ENCODE results near the gene NAA40.
A peak's percentile ranks its signal among the peaks of the same experiment; 100 is the strongest.

The NAA40 gene

DNA sequence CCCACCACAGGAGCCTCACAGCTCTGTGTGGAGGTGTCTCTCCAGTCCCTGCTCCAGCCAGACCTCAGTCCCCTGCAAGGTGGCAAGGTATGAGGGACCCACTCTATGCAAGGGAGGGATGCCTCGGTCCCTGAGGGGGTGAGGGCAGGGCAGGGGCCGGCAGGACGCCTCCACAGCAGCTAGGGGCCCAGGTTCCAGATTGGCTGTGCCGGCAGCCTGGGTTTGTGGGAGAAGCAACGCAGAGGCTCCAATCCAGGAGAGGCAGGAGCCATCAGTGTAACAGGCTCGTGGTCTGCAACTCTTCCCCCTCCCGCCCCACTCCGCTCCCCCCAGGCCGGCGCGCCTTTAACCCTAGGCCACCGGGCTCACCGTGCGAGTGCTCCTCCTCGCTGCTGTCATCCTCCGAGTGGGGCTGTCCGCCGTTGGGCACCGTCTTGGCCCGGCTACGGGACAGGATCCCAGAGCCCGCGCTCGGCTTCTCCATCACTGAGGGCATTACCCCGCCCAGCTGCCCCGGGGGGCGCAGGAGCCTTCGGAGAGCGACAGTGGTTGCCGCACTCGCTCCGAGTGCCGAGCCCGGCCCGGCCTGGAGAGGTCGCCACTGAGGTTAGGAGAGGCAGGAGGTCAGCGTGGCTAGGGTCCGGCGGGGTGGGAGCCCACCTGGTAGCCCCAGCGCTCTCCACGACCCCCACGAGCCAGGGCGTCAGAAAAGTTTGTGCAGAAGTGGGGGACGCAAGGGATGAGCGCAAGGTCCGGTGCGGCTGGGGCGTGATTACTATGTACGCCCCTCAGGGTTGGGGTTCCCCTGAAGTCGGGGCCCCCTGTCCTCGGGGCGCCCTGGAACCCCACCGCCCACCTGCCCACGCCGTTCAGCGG is 22.6 kb upstream of the NAA40 start:
- TF ChIP-seq Cebpa-rat (IDR thresholded peaks at IDR 0.05): no peak
- Histone ChIP-seq H3K4me2 (peak overlapping the region; percentile 91 to 100 (median 100)), H3K9me3 (replicated peaks in 1 of 11) (no peaks in the 10 kb centered on the region), H3K4me3 (peak overlapping the region; percentile 76 to 93 (median 84)), H3K4me1 (peaks cover 49 to 82% (median 70%) of the 10 kb centered on the region in 10 experiments), H3K27me3 (no peaks in the 10 kb centered on the region), H3K9ac (peak overlapping the region; percentile 76 to 92 (median 86)), H3K36me3 (peaks cover 0 to 28% (median 22%) of the 10 kb centered on the region in 11 experiments; a peak in 20 of 22 replicates), H4K20me1 (peaks cover 0 to 39% (median 23%) of the 10 kb centered on the region in 11 experiments; a peak in 16 of 22 replicates), H3K27ac (peak overlapping the region in 10 of 11 experiments; percentile 69 to 89 (median 85); a peak in 21 of 22 replicates)

DNA sequence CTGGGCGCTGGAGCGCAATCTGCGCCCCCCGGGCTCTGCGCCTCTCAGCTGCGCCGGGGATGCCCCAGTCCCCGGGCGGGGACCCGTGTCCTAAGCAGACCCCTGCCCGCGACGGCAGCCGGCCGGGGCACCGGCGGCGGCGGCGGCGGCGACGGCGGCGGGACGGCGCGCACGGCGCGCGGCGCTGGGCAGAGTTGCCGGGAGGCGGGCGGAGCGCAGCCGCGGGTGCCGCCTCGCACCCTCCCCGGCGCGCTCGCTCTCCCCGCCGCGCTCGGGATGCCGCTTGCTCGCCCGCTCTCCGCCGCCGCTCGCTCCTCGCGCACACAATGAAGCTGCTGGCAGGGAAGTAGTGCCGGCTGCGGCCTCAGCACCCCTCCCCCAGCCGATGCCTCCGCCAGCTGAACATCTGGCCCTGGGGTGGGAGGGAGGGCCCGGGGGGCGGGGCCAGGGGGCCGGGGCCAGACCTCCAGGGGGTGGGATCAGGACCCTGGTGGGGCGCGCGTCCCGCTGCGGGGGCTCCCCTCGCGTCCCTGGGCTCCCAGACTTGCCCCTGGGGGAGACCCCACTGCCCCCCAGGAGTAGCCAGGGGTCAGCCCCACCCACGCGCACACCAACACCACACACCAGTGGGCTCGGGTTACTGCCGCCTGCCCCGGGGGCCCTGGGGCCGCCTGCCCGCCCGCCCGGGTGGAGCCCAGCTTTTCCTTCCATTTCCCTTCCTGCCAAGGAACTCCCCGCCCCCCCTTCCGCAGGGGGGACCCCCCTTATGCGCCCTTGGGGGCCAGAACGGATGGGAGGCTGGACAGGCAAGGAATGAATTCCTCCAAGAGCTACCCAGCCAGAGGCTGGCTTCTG is 21.7 kb upstream of the NAA40 start, which contains the start of gene RCOR2:
TSS of gene RCOR2 (minus strand) at position 328 of the 855 bp plus-strand sequence. CDS start 708 bp downstream, outside the sequence.
- H3K27ac ChIP-seq: peak within 1 kb of the TSS; percentile 51 to 89 (median 85); a peak in 21 of 22 replicates
- TF ChIP-seq Cebpa-rat (IDR thresholded peaks at IDR 0.05): no peak
- H3K4me2 ChIP-seq: peak within 1 kb of the TSS; percentile 91 to 100 (median 100)
- peak within 1 kb of the TSS; percentile 76 to 93 (median 84) for H3K4me3 ChIP-seq
- H3K9ac ChIP-seq: peak within 1 kb of the TSS; percentile 76 to 92 (median 86)
- peaks cover 0 to 34% (median 22%) of the 10 kb centered on the region in 11 experiments; a peak in 16 of 22 replicates for H4K20me1 ChIP-seq
- no peaks in the 10 kb centered on the region for H3K27me3 ChIP-seq
- peaks cover 0 to 27% (median 22%) of the 10 kb centered on the region in 11 experiments; a peak in 20 of 22 replicates for H3K36me3 ChIP-seq
- H3K4me1 ChIP-seq: peaks cover 43 to 77% (median 64%) of the 10 kb centered on the region in 10 experiments
- no peaks in the 10 kb centered on the region for H3K9me3 ChIP-seq (replicated peaks in 1 of 11)

DNA sequence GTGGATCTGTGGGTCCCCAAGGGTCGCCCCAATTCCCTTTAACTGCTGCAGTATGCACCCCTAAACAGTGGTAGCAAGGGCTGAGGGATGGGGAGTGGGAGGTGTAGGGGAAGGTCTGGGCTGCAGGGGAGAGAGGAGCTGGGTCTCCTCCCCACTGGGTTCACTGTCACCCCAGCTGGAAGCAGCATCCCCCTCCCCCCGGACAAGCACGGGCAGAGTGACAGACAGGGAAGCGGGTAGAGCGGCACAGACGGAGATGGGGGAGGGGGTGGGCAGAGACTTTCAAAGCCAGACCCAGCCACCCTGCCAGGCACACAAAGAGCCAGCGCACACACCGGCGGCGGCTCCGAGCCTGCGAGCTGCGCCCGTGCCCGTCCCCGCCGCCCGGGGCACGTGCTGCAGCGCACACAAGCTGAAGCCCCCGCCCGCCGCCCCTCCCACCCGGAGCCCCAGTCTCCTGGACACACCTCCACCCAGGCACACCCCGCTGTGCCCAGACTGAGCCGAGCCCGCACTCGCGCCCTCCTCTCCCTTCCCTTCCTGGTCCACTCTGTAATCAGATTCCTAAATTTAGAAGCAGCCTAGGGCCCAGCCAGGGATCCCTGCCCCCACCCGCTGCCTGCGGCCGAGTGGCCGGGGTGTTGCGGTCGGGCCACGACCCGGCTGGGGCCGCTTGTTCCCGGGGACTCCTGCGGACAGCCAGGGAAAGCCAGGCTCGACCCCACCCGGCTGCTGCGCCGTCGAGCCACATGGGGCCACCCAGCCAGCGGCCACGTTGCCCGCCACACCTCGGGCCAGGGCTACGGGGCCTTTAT is 20.9 kb upstream of the NAA40 start:
- peak overlapping the region; percentile 51 to 89 (median 80); a peak in 20 of 22 replicates for H3K27ac ChIP-seq
- no peaks in the 10 kb centered on the region for H3K9me3 ChIP-seq (replicated peaks in 1 of 11)
- H3K27me3 ChIP-seq: no peaks in the 10 kb centered on the region
- H3K4me2 ChIP-seq: peak overlapping the region; percentile 91 to 100 (median 99)
- no peak for TF ChIP-seq Cebpa-rat (IDR thresholded peaks at IDR 0.05)
- H3K36me3 ChIP-seq: peaks cover 0 to 18% (median 14%) of the 10 kb centered on the region in 11 experiments; a peak in 17 of 22 replicates
- peak overlapping the region; percentile 72 to 92 (median 84) for H3K9ac ChIP-seq
- H4K20me1 ChIP-seq: peaks cover 0 to 26% (median 17%) of the 10 kb centered on the region in 11 experiments; a peak in 14 of 22 replicates
- peaks cover 41 to 69% (median 59%) of the 10 kb centered on the region in 10 experiments for H3K4me1 ChIP-seq
- peak overlapping the region; percentile 76 to 93 (median 84) for H3K4me3 ChIP-seq

DNA sequence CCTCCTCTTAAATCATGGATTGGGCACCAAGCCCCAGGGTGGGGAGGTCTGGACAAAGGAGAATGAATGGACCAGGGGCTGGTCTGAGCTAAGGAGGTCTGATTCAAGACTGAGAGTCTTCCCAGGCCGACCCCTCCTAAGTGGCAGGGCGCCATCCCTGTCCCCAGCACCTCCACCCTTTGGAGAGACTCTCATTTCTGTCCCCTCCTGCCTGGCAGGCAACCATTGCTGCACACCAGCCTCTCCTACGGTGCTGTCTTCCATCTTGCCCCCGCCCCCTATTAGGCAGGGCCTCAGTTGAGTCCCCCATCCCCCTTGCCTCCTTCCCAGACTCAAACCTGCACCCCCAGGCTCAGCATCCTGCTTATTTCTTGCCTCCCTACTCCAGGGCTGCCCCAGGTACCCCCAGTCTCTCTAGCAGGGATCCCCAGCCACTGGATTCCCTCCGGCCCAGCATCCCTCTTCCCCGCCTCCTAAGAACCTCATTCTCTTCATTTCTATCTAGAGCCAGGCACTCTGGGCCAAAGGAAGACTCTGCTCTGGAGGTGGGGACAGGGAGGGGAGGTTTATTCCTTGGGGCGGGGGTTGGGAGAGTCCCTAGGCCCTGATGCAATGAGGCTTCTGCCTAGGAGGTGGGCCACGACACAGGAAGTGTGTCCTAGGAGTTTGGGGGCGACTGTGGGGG is 20.2 kb upstream of the NAA40 start:
- Histone ChIP-seq H3K9ac (peak overlapping the region in 10 of 11 experiments; percentile 21 to 92 (median 85); a peak in 17 of 22 replicates), H4K20me1 (peaks cover 0 to 23% (median 17%) of the 10 kb centered on the region in 11 experiments; a peak in 14 of 22 replicates), H3K27ac (peak overlapping the region in 10 of 11 experiments; percentile 68 to 89 (median 82); a peak in 19 of 22 replicates), H3K4me3 (peak overlapping the region in 9 of 10 experiments; percentile 2 to 88 (median 48); a peak in 13 of 20 replicates), H3K4me1 (peaks cover 41 to 68% (median 59%) of the 10 kb centered on the region in 10 experiments), H3K4me2 (peak overlapping the region; percentile 91 to 100 (median 99)), H3K27me3 (no peaks in the 10 kb centered on the region), H3K9me3 (replicated peaks in 1 of 11) (no peaks in the 10 kb centered on the region), H3K36me3 (peaks cover 0 to 15% (median 11%) of the 10 kb centered on the region in 11 experiments; a peak in 17 of 22 replicates)
- no peak for TF ChIP-seq Cebpa-rat (IDR thresholded peaks at IDR 0.05)

DNA sequence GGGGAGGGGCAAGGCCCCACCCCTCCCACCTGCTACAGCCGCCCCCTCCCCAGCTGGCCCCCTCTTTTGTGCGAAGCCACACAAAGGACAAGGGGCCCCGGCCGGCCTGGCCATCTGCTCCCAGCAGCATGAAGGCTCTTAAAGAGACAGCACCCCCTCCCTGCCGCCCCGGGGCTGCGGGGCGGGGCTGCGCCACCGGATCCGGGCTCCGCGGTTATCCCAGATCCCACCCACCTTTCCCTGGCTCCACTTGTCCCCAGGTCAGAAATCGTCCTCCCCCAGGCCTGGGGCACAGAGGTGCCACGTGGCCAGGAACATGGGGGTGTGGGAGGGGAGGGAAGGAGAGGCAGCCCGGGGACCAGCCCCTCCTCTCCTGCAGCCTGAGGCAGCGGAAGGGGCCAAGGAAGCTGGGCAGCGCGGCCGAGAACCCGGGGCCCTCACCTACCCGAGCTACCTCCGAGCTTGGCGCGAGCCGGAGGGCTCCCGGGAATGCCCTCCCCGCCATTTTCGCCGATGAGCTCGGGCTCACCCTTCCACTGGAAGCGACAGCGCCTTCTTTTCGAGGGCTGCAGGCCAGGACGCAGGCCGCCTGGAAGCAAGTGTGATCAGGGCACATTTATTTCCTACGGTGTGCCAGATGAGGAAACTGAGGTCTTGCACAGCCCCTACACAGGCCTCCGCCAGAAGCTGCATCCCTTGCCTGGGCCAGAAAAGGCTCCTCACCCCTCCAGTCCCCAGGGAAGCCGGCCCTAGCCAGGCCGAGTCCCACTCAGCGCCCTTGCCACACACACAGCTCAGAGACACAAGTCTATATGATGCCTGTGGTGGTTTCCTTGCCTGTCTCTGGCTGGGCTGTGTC is 19.3 kb upstream of the NAA40 start:
- no peak for TF ChIP-seq Cebpa-rat (IDR thresholded peaks at IDR 0.05)
- H3K9ac ChIP-seq: peak overlapping the region in 9 of 11 experiments; percentile 45 to 92 (median 86); a peak in 17 of 22 replicates
- peak overlapping the region in 9 of 11 experiments; percentile 68 to 89 (median 85); a peak in 16 of 22 replicates for H3K27ac ChIP-seq
- no peaks in the 10 kb centered on the region for H3K9me3 ChIP-seq (replicated peaks in 1 of 11)
- H3K4me1 ChIP-seq: peaks cover 41 to 60% (median 54%) of the 10 kb centered on the region in 10 experiments
- peaks cover 0 to 15% (median 9%) of the 10 kb centered on the region in 11 experiments; a peak in 13 of 22 replicates for H4K20me1 ChIP-seq
- H3K27me3 ChIP-seq: no peaks in the 10 kb centered on the region
- peak overlapping the region; percentile 2 to 88 (median 48); a peak in 16 of 20 replicates for H3K4me3 ChIP-seq
- peaks cover 0 to 6% (median 3%) of the 10 kb centered on the region in 11 experiments; a peak in 13 of 22 replicates for H3K36me3 ChIP-seq
- peak overlapping the region; percentile 91 to 100 (median 99) for H3K4me2 ChIP-seq

- H3K4me2 ChIP-seq: peak overlapping the region in 9 of 11 experiments; percentile 91 to 100 (median 99); a peak in 18 of 22 replicates
- no peaks in the 10 kb centered on the region for H3K36me3 ChIP-seq
- H3K9ac ChIP-seq: peak overlapping the region in 7 of 11 experiments; percentile 79 to 92 (median 86); a peak in 11 of 22 replicates
- peaks cover 32 to 51% (median 45%) of the 10 kb centered on the region in 10 experiments for H3K4me1 ChIP-seq
- no peak for TF ChIP-seq Cebpa-rat (IDR thresholded peaks at IDR 0.05)
- no peaks in the 10 kb centered on the region for H3K9me3 ChIP-seq (replicated peaks in 1 of 11)
- H3K4me3 ChIP-seq: no peak overlapping the region
- peaks cover 0 to 6% (median under 1%) of the 10 kb centered on the region in 11 experiments; a peak in 11 of 22 replicates for H4K20me1 ChIP-seq
- no peaks in the 10 kb centered on the region for H3K27me3 ChIP-seq
- peak overlapping the region in 8 of 11 experiments; percentile 70 to 89 (median 86); a peak in 14 of 22 replicates for H3K27ac ChIP-seq
Observed at GRCh38 chr11:63920126-63920938, 18.5 kb upstream of the NAA40 start.

Data from BLaER1 treated with 17β-estradiol and CSF1 and Interleukin-3, amounts not matched to agents 10 nM and 100 nM (cell line).